HL-60 (cell line): Measurements from ENCODE around the gene LCE3A.
A peak's percentile ranks its signal among the peaks of the same experiment; 100 is the strongest.

Source experiments
- DNase-seq, 2 experiments: peaks; one replicate each; pipeline ENCODE4 v3.0.0-alpha.2; 2010 to 2020; ENCODE audit warnings: low read depth in 1 of 2, low spot score in 1 of 2
- H3K27ac ChIP-seq: fragments of 250-450 bp; sonication (Bioruptor Pico); replicated peaks from 2 replicates; pipeline ENCODE4 v1.5.1; 2020; ENCODE audit warnings: mild to moderate bottlenecking, moderate library complexity
- H3K27me3 ChIP-seq: fragments of 250-450 bp; sonication (Bioruptor Pico); 2 replicates; pipeline ENCODE4 v1.5.1; 2021; ENCODE audit warnings: mild to moderate bottlenecking, moderate library complexity; ENCODE audit not compliant: insufficient read depth, poor library complexity, severe bottlenecking
- H3K4me3 ChIP-seq: replicated peaks from 2 replicates; pipeline ENCODE4 v1.5.1; 2011; ENCODE audit warnings: mild to moderate bottlenecking, control low read depth, low read length; ENCODE audit not compliant: insufficient read depth
- GABPA ChIP-seq: IDR thresholded peaks from 2 replicates; pipeline ENCODE4 v1.6.1; 2012; ENCODE audit warnings: low read depth
- POLR2AphosphoS5 ChIP-seq: IDR thresholded peaks from 2 replicates; pipeline ENCODE4 v1.6.1; 2012; ENCODE audit warnings: low read depth
- SPI1 ChIP-seq: IDR thresholded peaks from 2 replicates; pipeline ENCODE4 v1.6.1; 2012; ENCODE audit warnings: low read depth, mild to moderate bottlenecking, borderline replicate concordance
- TF ChIP-seq, protein P1 (sequence below): IDR thresholded peaks from one replicate; pipeline ENCODE4 v1.5.1; 2011; ENCODE audit warnings: low read length, control low read depth, inconsistent platforms; ENCODE audit not compliant: insufficient read depth
- TF ChIP-seq, protein P2 (sequence below): IDR thresholded peaks from 2 replicates; pipeline ENCODE4 v1.6.1; 2012; ENCODE audit warnings: low read depth; ENCODE audit not compliant: insufficient replicate concordance

LCE3A gene

DNA sequence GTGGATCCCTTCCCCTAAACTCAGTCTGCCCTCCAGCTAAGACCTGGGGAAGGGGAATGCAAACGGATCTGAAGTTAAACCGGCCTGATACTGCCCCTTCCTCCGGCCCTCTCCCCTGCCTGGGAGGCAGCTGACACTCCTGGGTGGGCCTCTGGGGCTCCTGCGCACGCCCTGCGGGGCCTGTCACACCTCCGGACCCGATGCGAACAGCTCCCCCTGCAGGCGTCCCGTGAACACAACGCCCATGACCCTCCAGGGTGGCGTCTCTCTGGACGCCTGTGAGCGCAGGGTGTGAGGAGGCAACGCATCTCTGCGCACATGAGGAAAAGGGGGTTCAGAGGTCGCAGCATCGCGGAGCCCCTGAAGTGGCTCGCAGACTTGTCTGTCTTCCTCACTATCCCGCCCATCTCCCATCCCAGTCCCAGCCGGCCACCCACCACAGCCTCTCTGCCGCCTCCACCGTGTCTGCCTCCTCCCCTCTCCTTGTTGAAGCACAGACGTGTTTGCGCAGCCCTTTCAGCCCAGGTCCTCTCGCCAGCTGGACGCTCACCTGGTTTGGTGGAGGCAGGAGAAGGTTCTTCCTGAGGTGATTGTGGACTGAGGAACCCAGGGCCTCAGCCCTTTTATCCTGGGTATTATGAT, 421 bp upstream of the LCE3A start:
- no peaks in the 10 kb centered on the region for H3K27me3 ChIP-seq
- DNase-seq, result peak; percentile 16 to 59

DNA sequence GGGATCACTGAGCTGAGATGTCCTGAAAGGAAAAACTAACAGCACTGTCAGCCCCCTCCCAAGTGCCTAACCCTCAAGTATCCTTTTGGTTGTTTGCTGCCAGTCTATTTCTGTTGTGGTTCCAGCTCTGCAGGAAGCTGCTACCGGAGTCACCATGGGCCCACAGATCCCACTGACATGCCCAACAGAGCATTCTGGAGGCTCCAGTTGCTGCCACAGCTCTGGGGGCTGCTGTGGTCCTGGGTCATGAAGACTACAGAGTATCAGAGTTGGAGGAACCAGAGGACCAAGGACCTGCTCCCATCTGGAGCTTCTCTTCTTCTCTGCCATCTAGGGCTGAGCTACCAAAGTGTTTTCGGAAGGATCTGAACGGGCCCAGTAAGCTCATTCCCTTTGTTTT, 910 bp downstream of the LCE3A start:
- H3K27me3 ChIP-seq, result no peaks in the 10 kb centered on the region
- H3K27ac ChIP-seq, result peak overlapping the region; percentile 46
- no peak for TF ChIP-seq SPI1
- TF ChIP-seq POLR2AphosphoS5, result no peak
- TF ChIP-seq, protein P1, sequence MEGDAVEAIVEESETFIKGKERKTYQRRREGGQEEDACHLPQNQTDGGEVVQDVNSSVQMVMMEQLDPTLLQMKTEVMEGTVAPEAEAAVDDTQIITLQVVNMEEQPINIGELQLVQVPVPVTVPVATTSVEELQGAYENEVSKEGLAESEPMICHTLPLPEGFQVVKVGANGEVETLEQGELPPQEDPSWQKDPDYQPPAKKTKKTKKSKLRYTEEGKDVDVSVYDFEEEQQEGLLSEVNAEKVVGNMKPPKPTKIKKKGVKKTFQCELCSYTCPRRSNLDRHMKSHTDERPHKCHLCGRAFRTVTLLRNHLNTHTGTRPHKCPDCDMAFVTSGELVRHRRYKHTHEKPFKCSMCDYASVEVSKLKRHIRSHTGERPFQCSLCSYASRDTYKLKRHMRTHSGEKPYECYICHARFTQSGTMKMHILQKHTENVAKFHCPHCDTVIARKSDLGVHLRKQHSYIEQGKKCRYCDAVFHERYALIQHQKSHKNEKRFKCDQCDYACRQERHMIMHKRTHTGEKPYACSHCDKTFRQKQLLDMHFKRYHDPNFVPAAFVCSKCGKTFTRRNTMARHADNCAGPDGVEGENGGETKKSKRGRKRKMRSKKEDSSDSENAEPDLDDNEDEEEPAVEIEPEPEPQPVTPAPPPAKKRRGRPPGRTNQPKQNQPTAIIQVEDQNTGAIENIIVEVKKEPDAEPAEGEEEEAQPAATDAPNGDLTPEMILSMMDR, result no peak
- no peak for TF ChIP-seq GABPA
- TF ChIP-seq, protein P2, sequence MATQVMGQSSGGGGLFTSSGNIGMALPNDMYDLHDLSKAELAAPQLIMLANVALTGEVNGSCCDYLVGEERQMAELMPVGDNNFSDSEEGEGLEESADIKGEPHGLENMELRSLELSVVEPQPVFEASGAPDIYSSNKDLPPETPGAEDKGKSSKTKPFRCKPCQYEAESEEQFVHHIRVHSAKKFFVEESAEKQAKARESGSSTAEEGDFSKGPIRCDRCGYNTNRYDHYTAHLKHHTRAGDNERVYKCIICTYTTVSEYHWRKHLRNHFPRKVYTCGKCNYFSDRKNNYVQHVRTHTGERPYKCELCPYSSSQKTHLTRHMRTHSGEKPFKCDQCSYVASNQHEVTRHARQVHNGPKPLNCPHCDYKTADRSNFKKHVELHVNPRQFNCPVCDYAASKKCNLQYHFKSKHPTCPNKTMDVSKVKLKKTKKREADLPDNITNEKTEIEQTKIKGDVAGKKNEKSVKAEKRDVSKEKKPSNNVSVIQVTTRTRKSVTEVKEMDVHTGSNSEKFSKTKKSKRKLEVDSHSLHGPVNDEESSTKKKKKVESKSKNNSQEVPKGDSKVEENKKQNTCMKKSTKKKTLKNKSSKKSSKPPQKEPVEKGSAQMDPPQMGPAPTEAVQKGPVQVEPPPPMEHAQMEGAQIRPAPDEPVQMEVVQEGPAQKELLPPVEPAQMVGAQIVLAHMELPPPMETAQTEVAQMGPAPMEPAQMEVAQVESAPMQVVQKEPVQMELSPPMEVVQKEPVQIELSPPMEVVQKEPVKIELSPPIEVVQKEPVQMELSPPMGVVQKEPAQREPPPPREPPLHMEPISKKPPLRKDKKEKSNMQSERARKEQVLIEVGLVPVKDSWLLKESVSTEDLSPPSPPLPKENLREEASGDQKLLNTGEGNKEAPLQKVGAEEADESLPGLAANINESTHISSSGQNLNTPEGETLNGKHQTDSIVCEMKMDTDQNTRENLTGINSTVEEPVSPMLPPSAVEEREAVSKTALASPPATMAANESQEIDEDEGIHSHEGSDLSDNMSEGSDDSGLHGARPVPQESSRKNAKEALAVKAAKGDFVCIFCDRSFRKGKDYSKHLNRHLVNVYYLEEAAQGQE, result no peak
- DNase-seq, result peak in 1 of 2 experiments; percentile 15
- no peak overlapping the region for H3K4me3 ChIP-seq

More for the DNA sequence above, 421 bp upstream of the LCE3A start:
- H3K4me3 ChIP-seq, result no peak overlapping the region
- TF ChIP-seq, protein P1, result peak; percentile 49
- no peak for TF ChIP-seq SPI1
- peak overlapping the region; percentile 49 for H3K27ac ChIP-seq

DNA sequence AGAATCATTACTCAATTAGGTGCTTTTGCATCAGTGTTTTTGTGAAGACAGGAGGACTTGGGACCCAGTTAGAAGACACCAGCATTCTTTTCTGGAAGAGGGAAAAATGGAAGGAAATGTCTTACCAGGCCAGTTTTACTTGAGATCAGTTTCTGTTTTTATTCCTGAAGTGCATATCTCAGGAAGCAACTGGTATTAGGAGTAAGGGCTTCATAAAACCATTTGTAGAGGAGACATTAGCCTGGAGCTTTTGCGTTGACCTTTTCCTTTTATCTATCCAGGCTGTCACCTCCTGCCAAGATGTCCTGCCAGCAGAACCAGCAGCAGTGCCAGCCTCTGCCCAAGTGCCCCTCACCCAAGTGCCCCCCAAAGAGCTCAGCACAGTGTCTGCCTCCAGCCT, 9.4 kb downstream of the LCE3A start, which contains the start of gene LCE3B:
LCE3B (plus strand) TSS at position 301 of the 400 bp plus-strand sequence; CDS start at position 301, 0 bp downstream.
- no peak within 1 kb of the TSS for H3K4me3 ChIP-seq
- TF ChIP-seq SPI1, result no peak
- no peak for TF ChIP-seq POLR2AphosphoS5
- TF ChIP-seq, protein P2, result no peak
- no peak for TF ChIP-seq GABPA
- TF ChIP-seq, protein P1, result no peak
- H3K27ac ChIP-seq, result no peak within 1 kb of the TSS

DNA sequence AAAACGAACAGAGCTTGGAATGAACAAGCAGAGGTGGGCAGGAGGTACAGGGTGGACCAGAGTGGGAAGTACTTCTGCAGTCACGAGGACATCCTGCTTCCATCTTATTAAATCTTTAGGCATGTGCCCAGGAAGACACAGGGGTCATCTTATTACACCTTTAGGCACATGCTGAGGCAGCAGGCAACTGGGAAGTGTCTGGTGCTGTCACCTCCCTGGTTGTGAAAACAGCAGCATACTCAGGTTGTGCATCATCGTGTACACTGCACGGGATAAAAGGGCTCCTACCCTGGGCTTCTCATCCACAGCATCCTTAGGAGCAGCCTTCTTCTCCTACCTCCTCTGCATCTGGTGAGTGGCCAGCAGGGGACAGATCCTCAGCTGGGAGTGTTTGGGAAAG, 23.0 kb downstream of the LCE3A start, which contains the start of gene LCE3C:
LCE3C (plus strand) TSS at position 301 of the 400 bp plus-strand sequence. CDS start 498 bp downstream, outside the sequence.
- DNase-seq, result no peak

More for the DNA sequence above, 9.4 kb downstream of the LCE3A start, which contains the start of gene LCE3B:
- H3K27me3 ChIP-seq, result no peaks in the 10 kb centered on the region
- DNase-seq, result no peak

More for the DNA sequence above, 23.0 kb downstream of the LCE3A start, which contains the start of gene LCE3C:
- no peak within 1 kb of the TSS for H3K27ac ChIP-seq
- no peaks in the 10 kb centered on the region for H3K27me3 ChIP-seq
- no peak within 1 kb of the TSS for H3K4me3 ChIP-seq
- TF ChIP-seq, protein P1, result no peak
- TF ChIP-seq SPI1, result no peak
